ENCODE results near the gene PRR7.

DNA sequence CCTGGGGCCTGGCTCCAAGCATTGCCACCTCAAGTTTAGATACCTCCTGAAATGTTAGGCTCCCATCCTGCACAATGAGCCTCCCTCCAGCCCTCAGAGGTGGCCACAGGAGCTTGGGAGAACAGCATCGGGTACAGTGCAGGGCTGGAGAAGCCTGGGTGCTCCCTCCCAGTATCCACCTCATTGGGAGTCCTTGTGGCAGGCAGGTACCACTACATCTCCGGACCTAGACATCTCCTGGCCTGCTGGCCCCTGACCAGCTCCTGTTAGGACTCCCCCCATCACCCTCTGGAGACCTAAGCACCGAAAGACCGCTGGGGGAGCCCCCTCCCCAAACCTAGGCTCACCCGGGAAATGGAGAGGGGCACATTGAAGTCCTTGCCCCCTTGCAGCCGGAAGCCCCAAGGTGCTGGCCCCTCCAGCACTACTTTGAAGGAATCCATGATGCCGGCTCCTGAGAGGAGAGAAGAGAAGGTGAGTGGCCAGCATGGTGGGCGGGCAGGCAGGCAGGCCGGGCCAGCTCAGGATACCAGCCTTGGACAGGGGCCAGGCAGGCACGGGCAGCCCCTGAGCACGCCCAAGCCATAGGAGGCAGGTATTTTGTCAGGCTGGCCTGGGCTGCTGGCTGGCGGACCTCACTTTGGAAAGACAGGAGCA, 49.6 kb downstream of the PRR7 start:
- no peak for TF ChIP-seq EZH2 (IDR thresholded peaks at IDR 0.05; ENCODE audit: insufficient read depth, poor library complexity, severe bottlenecking)
- no peak for TF ChIP-seq EZH2phosphoT487 (IDR thresholded peaks at IDR 0.05; ENCODE audit: insufficient read depth, low read depth)
